PFSK-1 (cell line): ENCODE data around the gene KCNK3.
A peak's percentile ranks its signal among the peaks of the same experiment; 100 is the strongest.

Experiments
- POLR2AphosphoS5 ChIP-seq: IDR thresholded peaks from 2 replicates; pipeline ENCODE4 v1.6.1; 2012; ENCODE audit warnings: low read depth, mild to moderate bottlenecking, control low read depth, low read length, moderate library complexity
- REST ChIP-seq, 2 experiments: IDR thresholded peaks; 2 replicates each; pipeline versions ENCODE4 v1.6.1 to v1.8.0; 2011 to 2012; ENCODE audit warnings: low read depth in 2 of 2, low read length in 2 of 2, control low read depth in 1 of 2, inconsistent platforms in 1 of 2, mild to moderate bottlenecking in 1 of 2, moderate library complexity in 1 of 2; ENCODE audit not compliant: insufficient read depth in 1 of 2
- SIN3A ChIP-seq: IDR thresholded peaks from 2 replicates; pipeline ENCODE4 v1.6.1; 2012; ENCODE audit warnings: mild to moderate bottlenecking, low read length, moderate library complexity, borderline replicate concordance; ENCODE audit not compliant: insufficient read depth

GRCh38 chr2:26772064-26773001 is 79.8 kb downstream of the KCNK3 start:
- TF ChIP-seq SIN3A (peak; percentile 36; the same call in 1 of the 2 replicates), POLR2AphosphoS5 (no peak; the same call in 1 of the 2 replicates), REST (IDR thresholded peaks at IDR 0.05; ENCODE audit: insufficient read depth in 1 of 2, low read depth in 2 of 2, low read length in 2 of 2) (no peak)
